UCSD-AML1 (cell line): ENCODE measurements around the gene MON1A.
"Not testable (repeated sequence)": the region's sequence is repeated elsewhere in the genome, so short reads cannot be mapped to it uniquely, and the experiment has no call there.

Experiments
- DNase-seq: peaks from one replicate; lab custom pipeline; 2025; ENCODE audit not compliant: unreplicated experiment; lab: John Stamatoyannopoulos, UW

The MON1A gene

GRCh38 chr3:49929291-49930167 is at the start of gene MON1A:
Gene MON1A, minus strand, starts transcription at chr3:49929811. Its CDS starts 16,465 bp downstream, at chr3:49913346.
- DNase-seq = peak; percentile 91

- no peak for DNase-seq
Measured at GRCh38 chr3:49976942-49977341, 47.3 kb upstream of the MON1A start.

- no peak for DNase-seq
Measured at GRCh38 chr3:49972656-49973055, 43.0 kb upstream of the MON1A start.

DNA sequence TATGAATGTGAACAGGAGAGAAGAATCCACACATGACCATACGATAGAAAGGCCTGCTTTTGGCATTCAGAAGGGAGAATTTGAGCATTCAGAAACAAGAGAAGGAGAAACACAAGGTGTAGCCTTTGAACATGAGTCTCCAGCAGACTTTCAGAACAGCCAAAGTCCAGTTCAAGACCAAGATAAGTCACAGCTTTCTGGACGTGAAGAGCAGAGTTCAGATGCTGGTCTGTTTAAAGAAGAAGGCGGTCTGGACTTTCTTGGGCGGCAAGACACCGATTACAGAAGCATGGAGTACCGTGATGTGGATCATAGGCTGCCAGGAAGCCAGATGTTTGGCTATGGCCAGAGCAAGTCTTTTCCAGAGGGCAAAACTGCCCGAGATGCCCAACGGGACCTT is 38.7 kb upstream of the MON1A start:
- DNase-seq = no peak

GRCh38 chr3:49967291-49967690 is 37.7 kb upstream of the MON1A start:
- DNase-seq = no peak

- no peak for DNase-seq
Measured at GRCh38 chr3:49966233-49966942, 36.8 kb upstream of the MON1A start.

DNA sequence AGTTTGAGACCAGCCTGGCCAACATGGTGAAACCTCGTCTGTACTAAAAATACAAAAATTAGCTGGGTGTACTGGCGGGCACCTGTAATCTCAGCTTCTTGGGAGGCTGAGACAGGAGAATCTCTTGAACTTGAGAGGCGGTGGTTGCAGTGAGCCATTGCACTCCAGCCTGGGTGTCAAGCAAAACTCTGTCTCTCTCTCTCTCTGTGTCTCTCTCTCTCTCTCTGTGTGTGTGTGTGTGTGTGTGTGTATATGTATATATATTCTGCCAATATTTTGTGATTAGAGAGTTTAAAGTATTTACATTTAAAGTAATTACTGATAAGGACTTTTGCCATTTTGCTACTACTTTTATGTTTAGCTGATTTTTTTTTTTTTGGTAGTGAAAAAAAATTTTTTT is 26.0 kb upstream of the MON1A start:
- no peak for DNase-seq

DNA sequence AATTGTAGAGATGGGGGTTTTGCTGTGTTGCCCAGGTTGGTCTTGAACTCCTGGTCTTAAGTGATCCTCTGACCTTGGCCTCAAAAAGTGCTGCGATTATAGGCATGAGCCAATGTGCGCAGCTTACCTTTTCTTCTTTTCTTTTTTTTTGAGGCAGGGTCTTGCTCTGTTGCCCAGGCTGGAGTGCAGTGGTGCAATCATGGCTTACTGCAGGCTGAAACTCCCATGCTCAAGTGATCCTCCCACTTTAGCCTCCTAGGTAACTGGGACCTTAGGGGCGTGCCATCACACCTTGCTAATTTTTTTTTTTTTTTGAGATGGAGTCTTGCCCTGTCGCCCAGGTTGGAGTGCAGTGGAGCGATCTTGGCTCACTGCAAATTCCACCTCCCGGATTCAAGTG is 23.3 kb upstream of the MON1A start:
- DNase-seq = no peak

- no peak for DNase-seq
Measured at GRCh38 chr3:49942651-49943050, 13.0 kb upstream of the MON1A start.

GRCh38 chr3:49940667-49941249 is 11.1 kb upstream of the MON1A start:
- DNase-seq = no peak

GRCh38 chr3:49939858-49940666 is 10.5 kb upstream of the MON1A start, which contains the start of gene RBM6:
Gene RBM6, plus strand, starts transcription at chr3:49940150. Its CDS starts 22,492 bp downstream, at chr3:49962642.
- DNase-seq = peak; percentile 97

DNA sequence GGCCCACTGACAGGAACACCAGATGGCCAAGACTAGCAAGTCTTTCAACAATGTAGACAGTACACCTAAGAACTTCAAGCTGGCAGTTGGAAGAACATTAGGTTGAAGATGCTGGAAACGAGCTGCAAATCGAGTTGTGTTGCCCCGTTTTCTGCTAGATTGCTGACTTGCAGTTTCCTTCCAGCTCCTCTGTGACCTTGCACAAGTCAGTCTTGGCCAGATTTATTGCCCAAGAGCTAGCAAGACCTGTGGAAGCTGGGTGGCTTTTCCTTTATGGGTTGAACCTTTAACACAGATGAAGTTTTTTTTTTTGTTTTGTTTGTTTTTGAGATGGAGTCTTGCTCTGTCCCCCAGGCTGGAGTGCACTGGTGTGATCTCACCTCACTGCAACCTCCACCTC is 7.5 kb upstream of the MON1A start:
- DNase-seq = no peak

DNA sequence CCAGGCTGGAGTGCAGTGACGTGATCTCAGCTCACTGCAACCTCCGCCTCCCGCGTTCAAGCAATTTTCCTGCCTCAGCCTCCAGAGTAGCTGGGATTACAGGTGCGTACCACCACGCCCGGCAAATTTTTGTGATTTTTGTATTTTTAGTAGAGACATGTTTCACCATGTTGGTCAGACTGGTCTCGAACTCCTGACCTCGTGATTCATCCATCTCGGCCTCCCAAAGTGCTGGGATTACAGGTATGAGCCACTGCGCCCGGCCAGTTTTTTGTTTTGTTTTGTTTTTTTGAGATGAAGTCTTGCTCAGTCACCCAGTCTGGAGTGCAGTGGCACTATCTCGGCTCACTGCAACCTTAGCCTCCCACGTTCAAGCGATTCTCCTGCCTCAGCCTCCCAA is 2.7 kb upstream of the MON1A start:
- not testable (repeated sequence) for DNase-seq

- DNase-seq = peak; percentile 37
Measured at GRCh38 chr3:49930922-49931321, 1.3 kb upstream of the MON1A start.

GRCh38 chr3:49930168-49930690 is 618 bp upstream of the MON1A start:
- DNase-seq = no peak

GRCh38 chr3:49928481-49929017 is 1.1 kb downstream of the MON1A start:
- DNase-seq = no peak

- DNase-seq = no peak
Measured at GRCh38 chr3:49927798-49928197, 1.8 kb downstream of the MON1A start.

- no peak for DNase-seq
Measured at GRCh38 chr3:49926117-49926728, 3.4 kb downstream of the MON1A start.

GRCh38 chr3:49925485-49925884 is 4.1 kb downstream of the MON1A start:
- no peak for DNase-seq

DNA sequence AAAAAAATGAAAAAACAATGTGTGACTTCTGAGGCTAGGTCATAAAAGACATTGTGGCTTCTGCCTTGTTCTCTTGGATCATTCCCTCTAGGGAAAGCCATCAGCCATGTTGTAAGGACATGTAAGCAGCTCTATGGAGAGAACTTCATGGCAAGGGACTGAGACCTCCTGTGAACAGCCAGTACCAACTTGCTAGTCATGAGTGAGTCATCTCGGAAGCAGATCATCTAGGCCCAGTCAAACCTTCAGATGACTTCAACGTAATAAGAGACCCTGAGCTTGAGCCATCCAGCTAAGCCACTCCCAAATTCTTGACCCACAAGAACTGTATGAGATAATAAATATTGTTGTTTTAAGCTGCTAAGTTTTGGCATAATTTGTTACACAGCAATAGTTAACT is 4.9 kb downstream of the MON1A start:
- no peak for DNase-seq
